NCI-H524 treated with DMSO at 0.1 percent for 48 hours (cell line): ENCODE data around the gene IGFBP3.

ENCODE experiments used
- DNase-seq: peaks from one replicate; lab custom pipeline; 2025; lab: John Stamatoyannopoulos, UW

Gene IGFBP3

GRCh38 chr7:45891462-45892402 is 29.3 kb downstream of the IGFBP3 start:
- no peak for DNase-seq

DNA sequence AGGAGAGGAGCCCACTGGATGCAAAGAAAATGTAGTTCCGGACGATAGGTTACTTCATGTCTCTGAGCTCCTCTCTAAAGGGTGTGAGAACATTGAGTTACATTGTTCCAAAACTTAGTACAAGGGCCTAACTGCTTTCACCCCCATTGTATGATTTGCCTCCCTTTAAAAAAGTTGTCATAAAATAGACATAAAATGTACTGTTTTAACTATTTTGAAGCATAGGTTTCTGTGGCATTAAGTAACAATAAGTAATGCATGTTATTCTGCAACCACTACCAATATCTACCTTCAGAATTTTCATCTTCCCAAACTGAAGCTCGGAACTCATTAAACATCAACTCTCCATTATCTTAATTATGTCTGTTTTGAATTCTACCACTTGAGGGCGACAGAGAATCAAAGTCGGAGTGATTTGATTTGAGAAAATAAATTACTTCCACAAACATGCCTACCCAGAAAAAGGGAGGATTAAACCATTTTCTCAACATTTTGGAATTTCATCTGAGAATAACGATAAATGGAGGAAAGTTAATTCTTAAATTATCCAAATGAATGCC is 30.1 kb downstream of the IGFBP3 start:
- no peak for DNase-seq

- DNase-seq: no peak
These were observed 30.8 kb downstream of the IGFBP3 start for GRCh38 chr7:45890125-45890901.

- DNase-seq: no peak
These were observed 31.6 kb downstream of the IGFBP3 start for GRCh38 chr7:45889367-45890067.

- no peak for DNase-seq
These were observed 32.1 kb downstream of the IGFBP3 start for GRCh38 chr7:45888993-45889366.

DNA sequence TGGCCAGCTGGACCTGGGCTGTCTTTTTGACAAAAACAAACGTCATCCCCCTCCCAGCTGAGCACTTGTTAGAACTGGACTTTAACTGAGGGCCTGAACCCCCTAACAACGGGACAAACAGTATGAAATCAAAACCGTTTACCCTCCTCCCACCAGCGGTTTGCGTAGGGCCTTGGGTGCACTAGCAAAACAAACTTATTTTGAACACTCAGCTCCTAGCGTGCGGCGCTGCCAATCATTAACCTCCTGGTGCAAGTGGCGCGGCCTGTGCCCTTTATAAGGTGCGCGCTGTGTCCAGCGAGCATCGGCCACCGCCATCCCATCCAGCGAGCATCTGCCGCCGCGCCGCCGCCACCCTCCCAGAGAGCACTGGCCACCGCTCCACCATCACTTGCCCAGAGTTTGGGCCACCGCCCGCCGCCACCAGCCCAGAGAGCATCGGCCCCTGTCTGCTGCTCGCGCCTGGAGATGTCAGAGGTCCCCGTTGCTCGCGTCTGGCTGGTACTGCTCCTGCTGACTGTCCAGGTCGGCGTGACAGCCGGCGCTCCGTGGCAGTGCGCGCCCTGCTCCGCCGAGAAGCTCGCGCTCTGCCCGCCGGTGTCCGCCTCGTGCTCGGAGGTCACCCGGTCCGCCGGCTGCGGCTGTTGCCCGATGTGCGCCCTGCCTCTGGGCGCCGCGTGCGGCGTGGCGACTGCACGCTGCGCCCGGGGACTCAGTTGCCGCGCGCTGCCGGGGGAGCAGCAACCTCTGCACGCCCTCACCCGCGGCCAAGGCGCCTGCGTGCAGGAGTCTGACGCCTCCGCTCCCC is 32.7 kb downstream of the IGFBP3 start, which contains the start of gene IGFBP1:
Gene IGFBP1, plus strand, starts transcription at position 304 of the 808 bp plus-strand sequence. Its CDS starts 165 bp downstream, at position 469.
- DNase-seq: no peak

GRCh38 chr7:45886931-45887667 is 34.0 kb downstream of the IGFBP3 start:
- no peak for DNase-seq

GRCh38 chr7:45885264-45885882 is 35.7 kb downstream of the IGFBP3 start:
- no peak for DNase-seq

GRCh38 chr7:45884136-45884535 is 36.9 kb downstream of the IGFBP3 start:
- no peak for DNase-seq

GRCh38 chr7:45882465-45882810 is 38.6 kb downstream of the IGFBP3 start:
- DNase-seq: no peak

DNA sequence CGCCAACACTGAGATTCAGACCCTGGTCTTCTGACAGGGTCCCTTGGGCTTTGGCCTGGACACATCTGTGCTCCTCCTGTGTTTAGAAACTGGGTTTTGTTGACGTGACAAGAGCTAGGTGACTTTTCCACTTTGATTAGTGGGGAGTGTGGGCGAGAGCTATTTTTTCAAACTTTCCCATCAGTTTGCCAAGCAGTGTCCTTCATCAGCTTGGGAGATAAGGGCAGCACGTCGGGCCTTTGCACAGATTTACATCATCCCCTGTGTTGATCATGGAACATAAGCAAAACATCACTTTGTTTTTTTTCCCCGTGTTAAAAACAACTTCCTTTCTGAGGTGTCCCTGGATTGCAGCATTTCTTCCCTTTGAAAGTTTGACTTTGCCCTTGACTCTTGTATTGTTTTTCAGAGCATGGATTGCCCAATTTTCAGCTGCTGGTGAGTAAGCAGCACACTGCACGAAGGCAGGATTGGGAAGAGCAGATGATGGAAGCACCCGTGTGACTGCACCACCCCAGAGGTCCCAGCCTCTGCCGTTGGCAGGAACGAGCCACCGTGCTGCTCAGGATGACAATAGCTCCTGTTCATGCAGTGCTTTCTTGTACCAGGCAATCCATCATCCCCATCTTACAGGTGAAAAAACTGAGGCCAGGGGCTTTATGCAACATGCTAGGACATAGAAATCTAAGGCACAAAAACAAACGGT is 39.2 kb downstream of the IGFBP3 start:
- no peak for DNase-seq

DNA sequence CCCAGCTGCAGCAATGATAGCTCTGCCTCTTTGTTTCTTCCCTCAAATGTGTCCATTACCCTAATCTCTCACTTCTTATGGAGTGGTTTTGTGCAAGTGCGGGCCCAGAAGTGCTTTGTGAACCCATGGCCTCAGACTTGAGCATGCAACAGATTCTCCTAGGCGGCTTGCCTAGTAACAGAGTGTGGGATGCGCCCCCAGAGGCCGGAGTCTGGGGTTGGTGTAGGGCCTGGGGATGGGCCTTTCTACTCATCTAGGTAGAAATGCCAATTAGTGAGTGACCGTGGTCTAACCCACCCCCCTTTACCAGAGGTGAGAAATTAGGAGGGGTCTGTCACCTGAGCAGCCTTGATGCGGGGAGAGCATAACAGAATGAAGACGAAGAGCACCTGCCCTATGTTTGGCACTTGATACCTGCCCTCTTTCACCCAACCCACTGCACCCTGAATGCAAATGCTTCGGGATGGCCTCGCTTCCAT is 39.8 kb downstream of the IGFBP3 start:
- DNase-seq: no peak

DNA sequence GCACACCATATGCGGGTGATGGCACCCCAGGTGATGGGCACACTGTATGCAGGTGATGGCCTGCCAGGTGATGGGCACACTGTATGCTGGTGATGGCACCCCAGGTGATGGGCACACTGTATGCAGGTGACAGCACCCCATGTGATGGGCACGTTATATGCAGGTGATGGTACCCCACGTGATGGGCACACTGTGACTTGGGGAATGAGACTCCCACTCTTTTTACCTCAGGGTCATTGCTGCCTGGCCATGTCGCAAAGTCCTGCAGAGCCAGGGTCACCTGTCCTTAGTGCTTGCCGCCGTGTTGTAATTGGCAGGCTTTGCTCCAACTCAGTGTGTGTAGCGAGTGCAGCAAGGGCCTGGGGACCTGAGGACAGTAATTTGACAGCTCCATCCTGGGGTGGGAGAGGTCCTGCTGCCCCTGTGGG is 40.6 kb downstream of the IGFBP3 start:
- no peak for DNase-seq

- DNase-seq: no peak
These were observed 42.5 kb downstream of the IGFBP3 start for GRCh38 chr7:45878457-45879144.

GRCh38 chr7:45876519-45876918 is 44.6 kb downstream of the IGFBP3 start:
- no peak for DNase-seq

- no peak for DNase-seq
These were observed 46.5 kb downstream of the IGFBP3 start for GRCh38 chr7:45874408-45875131.

- no peak for DNase-seq
These were observed 47.7 kb downstream of the IGFBP3 start for GRCh38 chr7:45873355-45873754.

- no peak for DNase-seq
These were observed 48.1 kb downstream of the IGFBP3 start, which contains the start of gene CCDC201 for GRCh38 chr7:45873035-45873354. TSS of gene CCDC201 (minus strand) at chr7:45873082. CDS start at chr7:45873007, 75 bp downstream.
